Measurements from ENCODE around the gene GRIN2C.
A peak's percentile ranks its signal among the peaks of the same experiment; 100 is the strongest.

Gene GRIN2C

GRCh38 chr17:74842599-74843351 is 16.9 kb downstream of the GRIN2C start:
- peak; percentile 71 to 89 for DNase-seq

DNA sequence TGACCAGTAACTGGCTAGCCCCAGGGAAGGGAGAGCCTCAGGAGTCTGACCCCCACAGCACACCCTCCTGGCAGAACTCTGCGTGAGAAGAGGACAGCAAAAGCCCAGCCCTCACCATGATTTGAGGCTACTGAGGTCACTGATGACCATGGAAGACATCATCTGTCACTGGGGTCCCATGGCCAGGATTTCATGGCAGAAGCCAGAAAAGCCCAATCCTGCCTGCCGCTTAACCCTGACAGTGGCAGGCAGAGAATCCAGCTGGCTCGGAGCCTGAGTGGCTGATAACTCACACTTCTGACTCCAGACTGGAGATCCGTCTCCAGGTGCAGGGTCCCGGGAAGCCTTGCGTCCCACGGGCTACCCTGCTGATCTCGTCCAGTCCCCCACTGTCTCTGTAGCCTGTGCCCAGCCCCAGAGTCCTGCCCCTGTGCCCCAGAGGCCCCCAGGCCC is 17.5 kb downstream of the GRIN2C start:
- no peak for DNase-seq

DNA sequence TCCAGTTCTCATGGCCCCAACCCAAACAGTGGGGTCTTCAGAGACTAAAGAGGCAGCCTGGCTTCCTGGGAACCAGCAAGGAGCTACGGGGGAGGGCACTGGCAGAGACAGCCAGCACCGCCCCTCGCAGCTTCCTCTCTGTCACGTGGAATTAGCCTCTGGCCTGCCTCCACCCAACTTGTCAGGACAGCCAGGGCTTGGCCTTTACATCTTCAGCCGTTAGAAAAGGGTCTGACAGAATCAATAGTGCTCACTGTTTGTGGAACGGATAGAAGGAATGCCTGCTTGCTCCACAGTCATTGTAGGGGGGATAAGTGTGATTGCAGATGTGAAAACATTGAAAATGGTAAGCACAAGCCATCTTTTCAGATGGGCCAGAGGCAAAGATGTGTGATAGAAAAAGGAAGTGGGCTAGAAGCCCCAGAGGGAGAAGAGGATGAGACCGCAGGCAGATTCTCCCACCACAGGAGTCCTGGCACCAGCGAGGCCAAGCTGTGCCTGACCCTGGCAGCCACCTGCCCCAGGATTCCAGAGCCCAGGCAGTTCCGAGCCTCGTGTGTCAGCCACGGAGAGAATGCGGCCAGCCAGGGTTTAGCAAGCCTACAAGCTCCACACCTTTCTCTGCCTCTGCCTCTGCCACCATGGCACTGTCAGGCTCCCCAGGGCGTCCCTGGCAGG is 18.6 kb downstream of the GRIN2C start:
- DNase-seq, result no peak

DNA sequence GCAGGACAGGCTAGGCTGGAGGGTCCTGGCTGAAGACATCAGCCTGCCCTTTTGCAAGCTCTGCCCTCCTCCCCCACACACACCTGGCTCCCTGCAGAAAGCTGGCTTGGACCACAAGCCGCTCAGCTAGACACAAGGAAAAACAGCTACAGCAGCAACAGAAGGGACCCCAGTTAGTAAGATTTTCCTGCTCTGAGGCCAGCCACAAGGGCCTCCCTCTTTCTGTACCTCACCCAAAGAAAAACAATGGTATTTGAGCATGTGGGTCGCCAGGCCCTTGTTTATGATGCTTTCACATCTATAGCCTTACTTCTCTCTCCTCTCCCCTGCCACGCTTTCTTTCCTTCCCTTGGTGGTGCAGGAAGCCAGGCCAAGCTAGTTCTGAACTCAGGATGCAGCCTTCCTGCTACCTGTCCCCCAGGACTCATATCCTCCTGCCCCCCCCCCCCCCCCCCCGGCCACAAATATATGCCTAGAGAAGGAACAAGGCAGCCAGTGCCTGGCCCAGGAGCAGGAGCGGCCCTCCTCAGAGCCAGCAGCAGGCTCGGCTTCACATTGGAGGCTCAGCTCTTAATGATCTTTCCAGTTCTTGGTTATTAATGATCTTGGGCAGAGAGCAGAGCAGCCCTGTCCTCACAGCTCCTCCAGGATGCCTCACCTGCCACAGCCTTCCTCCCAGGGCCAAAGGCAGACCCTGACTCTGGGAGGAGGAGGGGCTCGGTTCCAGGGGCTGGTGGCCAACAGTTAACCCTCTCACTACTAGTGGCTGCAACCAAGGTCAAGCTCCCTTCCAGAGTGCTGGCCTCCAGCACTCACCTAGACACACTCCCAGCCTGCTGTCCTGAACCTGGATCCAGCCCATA is 19.5 kb downstream of the GRIN2C start:
- DNase-seq, result no peak

DNA sequence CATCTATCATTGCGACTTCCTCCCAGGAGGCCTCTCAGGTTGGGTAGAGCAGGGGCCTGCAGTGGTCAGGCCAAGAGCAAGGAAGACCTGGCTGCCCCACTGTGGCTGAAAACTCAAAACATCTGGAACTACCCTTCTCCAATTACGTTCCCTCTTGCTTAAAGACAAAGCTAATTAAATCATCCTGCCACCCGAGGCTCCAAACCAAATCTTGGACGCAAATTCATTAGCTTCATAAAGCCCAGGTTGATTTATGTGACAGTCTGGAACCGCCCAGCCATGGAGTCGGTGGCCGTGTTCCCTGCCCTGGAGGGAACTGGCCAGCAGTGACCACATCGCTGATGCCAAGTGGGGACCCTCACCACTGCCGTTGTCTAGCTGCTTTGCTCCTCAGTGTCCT is 21.4 kb downstream of the GRIN2C start:
- DNase-seq, result no peak

DNA sequence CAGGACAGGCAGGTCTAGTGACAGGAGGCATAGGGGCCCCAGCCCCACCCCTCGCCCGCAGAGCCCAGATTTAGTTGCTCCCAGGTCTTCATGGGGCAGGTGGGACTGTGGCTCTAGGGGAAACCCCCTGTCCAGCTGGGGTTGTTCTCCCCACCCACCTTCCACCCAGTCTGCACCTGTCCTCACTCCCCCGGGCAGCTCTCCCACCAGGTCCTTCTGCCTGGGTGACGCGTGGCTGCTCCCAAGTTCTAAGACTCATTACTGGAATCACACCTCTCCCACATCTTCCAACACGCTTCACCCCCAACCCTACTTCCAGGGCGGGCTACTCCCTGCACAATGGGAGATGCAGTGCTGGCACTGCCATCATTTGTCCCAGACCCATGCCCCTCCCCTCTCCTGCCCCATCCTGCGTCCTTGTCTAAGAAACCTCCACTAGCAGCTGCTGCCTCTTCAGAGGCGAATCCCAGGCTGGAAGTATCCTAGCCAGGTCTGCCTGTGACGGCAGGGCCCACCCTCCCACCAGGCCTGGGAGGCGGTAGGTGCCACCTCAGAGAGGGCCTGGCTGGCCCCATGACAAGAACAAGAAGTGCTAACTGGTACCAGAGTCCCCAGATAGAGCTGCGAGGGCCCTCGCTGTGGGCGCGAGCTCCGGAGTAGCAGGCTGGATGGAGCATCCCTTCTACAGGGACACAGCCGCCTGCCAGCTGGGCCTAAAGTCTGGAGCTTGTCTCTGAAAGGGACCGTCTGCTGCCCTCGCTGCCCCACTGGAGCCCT is 22.8 kb downstream of the GRIN2C start:
- DNase-seq, result no peak

- DNase-seq, result no peak
Measured at GRCh38 chr17:74836191-74836590, 23.5 kb downstream of the GRIN2C start.

- no peak for DNase-seq
Measured at GRCh38 chr17:74833501-74834377, 25.9 kb downstream of the GRIN2C start.

- peak in 1 of 2 experiments; percentile 21 for DNase-seq
Measured at GRCh38 chr17:74832421-74832820, 27.3 kb downstream of the GRIN2C start.

- peak; percentile 52 to 64 for DNase-seq
Measured at GRCh38 chr17:74831444-74832146, 28.1 kb downstream of the GRIN2C start.

GRCh38 chr17:74830861-74831260 is 28.8 kb downstream of the GRIN2C start:
- DNase-seq, result no peak

DNA sequence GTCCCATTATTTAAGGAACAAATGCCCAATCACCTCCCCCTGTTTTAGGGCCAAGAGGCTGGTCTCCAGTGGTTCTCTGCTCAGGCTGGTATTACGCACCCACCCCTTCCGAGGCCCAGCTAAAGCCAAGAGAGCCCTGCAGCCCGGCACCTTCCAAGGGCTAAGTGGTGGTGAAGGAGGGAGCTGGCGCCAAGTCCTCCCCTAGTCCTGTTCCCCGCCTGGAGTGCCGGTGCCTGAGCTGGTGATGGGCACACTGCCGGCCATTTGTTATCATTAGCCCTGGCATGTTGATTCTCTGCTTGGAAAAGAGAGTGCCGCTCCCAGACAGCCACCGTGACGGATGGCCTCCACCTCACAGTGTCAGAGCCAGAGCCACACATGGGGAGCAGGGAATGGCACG is 31.9 kb downstream of the GRIN2C start:
- no peak for DNase-seq

- DNase-seq, result no peak
Measured at GRCh38 chr17:74825952-74826719, 33.5 kb downstream of the GRIN2C start.

DNA sequence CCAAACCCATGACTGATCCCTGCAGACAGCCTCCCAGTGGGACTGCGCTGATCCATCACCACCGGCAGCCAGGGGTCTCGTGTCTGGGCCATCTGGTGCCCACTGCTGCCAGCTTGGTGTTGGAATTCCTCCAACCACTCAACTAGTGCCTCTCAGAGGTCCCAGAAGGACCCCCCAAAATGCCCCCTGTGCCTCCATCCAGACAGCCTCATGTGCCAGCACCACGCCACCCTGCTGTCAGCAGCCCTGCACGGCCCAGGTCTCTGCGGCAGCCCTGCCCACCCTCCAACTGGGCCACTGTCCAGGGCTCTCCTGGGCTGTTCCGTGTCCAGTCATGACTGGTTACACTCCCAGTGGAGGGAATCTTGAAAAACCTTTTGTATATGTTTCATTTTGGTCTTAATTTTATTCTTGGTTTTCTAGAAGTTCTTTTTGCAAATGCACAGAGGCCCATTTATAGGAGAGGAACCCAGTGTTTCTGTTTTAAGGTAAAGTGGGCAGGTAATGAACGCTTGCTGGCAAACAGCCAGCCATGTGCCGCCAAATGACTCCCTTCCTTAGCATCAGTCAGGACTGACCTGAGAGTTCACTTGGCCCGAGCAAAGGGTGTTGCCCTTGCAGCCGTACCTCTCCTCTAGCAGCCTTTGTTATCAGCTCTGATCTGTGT is 34.6 kb downstream of the GRIN2C start:
- DNase-seq, result no peak

DNA sequence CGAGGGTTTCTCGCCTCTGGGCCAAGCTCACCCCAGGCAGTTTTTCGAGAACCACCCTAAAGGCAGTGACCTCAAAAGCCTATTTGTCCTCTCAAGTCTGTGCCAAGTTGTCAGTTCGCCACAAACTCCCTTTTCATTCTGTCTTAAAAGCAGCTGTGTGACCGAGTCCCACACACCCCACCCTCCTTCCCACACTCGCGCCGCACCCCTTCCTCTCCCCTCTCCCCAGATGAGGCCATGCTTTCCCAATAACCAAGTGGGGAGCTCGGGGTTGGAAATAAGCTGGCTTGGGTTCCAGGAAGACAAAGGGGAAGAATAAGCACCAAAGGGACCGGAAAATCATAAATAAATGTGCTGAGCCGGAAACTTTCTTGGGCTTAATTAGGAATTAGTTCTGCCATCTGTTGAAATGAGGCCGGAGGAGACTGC is 36.7 kb downstream of the GRIN2C start:
- DNase-seq, result no peak

DNA sequence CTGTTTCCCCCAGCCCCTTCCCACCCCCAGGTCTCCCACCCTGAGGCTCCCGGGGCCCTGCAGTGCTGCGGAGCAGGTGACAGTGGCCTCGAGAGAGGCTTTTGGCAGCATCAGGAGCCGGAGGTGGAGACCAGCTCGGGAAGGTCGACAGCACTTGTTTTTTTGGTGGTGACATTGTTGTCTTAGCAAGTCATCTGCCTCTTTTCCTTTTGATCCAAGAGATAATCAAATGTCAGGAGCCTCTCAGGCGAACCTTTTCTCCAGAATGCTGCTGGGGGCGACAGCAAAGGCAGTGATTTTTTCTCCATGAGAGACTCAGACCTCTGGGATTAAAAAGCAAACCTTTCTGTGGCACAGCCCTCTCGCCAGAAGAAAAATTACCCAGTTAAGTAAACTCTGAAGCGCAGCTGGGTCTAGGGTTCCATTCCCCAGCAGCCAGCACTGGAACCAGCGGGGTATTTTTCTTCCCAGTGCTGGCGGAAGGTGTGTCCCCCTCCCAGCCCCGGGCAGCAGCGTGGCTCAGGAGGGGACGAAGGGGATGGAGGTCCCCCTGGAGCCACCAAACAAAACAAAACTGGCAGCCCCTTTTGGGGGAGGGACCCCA is 37.2 kb downstream of the GRIN2C start:
- no peak for DNase-seq

DNA sequence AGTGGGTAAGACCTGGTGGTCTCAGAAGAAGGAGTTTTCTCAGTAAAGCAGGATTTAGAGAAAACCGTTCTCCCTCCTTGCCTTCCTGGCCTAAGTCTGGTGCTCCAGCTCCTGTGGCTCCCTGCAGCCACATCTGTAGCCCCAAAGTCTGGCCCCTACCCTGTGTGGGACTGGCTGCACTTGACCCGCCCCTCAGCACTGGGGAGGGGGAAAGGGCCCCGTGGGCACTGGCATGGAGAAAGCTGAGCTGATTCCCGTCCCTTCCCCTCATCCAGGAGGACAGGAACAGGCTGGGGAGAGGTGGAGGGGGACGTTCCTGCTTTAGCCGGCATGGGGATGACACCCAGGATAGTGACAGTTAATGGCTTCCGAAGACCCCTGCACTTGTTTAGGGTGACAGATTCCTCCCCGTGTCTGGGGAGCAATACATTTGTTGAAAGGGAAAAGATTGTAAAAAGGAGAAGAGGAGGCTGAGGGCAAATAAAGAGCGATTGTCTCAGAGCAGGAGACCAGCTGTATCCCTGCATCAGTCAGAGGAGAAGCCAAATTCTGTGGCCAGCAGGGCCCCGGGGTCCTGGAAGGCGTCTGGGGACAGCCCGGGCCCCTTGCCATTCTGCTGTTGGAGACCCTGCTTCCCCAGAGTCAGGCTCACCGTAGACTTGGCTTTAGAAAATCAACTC is 37.9 kb downstream of the GRIN2C start:
- DNase-seq, result no peak

DNA sequence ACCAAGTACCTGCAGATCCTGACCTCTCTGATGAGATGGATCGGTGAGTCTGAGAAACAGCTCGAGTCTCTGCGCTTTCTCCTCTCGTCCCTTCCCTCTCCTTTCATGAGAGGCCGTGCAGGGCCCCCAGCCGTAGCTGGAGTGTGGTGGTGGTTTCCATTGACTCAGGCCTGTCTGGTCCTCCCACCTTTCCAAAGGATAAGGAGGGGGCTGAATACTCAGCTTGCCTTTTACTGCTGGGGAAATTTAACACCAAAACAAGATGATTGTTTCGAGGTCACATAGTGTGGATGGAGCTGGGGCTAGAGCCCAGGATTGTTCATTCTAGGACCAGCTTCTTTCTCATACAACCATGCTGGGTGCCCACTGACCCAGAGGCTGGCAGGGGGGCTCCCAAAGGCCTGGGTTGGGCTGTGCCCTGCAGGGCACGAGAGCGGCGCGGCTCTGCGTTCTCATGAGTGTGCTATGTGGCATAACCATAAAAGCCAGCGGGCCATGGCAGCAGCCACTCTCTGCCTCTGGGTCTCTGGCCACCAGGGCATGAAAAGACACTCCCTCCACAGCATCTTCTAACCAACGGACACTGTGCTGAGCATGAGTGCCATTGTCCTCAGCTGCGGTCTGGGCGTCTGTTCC is 39.8 kb downstream of the GRIN2C start:
- no peak for DNase-seq

All from SHP77 (cell line).